GM12891 (cell line): Measurements from ENCODE around the gene CAMP.

Experiments used
- POLR2A ChIP-seq: IDR thresholded peaks from 2 replicates; pipeline ENCODE4 v1.6.1; 2011; ENCODE audit warnings: low read depth, low read length, control low read depth
- POLR2AphosphoS5 ChIP-seq: IDR thresholded peaks from 2 replicates; pipeline ENCODE4 v1.6.1; 2011; ENCODE audit warnings: low read depth, low read length, control low read depth
- TAF1 ChIP-seq: IDR thresholded peaks from 2 replicates; pipeline ENCODE4 v1.6.1; 2011; ENCODE audit warnings: low read depth, low read length, control low read depth

DNA sequence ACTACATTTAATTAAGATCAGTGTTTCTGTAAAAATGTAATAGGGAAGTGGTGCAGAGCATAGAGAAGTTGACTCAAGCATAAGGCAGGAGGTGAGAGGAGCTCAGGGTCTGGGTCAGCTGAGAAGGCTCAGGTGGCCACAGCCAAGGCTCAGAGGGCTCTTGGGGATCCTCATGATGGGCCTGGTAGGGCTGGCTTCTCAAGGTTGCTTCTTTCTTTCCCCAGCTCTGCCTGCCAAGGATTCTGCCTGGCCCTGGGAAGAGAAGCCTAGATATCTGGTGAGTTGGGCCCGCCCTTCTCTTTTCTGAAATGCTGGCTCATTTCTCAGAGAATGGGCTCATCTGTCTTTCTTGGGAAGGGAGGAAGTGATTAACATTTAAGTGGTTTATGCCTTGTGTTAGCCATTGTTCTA, 24.1 kb downstream of the CAMP start:
- TF ChIP-seq POLR2A (no peak), POLR2AphosphoS5 (no peak), TAF1 (no peak)
